ENCODE data around the gene PSMD6.

DNA sequence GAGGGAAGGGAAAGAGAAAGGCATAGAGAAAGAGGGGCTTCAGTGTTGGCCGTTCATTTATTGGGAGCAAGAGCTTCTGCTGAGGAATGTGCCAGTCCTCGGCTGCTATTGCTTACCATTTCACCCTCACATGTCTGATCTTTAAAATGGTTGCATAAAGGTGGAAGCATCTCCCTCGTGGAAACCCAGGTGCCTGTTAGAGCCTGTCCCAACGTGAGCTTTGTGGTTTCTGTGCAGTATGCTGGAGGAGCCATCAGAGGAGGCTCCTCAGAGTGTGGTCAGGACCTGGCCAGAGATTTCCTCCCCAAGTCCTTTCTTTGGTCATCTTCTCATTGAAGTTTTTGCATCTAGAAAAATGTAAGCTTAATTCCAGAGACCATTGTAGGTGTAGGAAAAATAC, 34.4 kb downstream of the PSMD6 start:
- TF ChIP-seq, protein P1, sequence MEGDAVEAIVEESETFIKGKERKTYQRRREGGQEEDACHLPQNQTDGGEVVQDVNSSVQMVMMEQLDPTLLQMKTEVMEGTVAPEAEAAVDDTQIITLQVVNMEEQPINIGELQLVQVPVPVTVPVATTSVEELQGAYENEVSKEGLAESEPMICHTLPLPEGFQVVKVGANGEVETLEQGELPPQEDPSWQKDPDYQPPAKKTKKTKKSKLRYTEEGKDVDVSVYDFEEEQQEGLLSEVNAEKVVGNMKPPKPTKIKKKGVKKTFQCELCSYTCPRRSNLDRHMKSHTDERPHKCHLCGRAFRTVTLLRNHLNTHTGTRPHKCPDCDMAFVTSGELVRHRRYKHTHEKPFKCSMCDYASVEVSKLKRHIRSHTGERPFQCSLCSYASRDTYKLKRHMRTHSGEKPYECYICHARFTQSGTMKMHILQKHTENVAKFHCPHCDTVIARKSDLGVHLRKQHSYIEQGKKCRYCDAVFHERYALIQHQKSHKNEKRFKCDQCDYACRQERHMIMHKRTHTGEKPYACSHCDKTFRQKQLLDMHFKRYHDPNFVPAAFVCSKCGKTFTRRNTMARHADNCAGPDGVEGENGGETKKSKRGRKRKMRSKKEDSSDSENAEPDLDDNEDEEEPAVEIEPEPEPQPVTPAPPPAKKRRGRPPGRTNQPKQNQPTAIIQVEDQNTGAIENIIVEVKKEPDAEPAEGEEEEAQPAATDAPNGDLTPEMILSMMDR (IDR thresholded peaks at IDR 0.05) = no peak
- TF ChIP-seq EP300 (IDR thresholded peaks at IDR 0.05; ENCODE audit: low read depth) = no peak
- TF ChIP-seq POLR2AphosphoS5 (IDR thresholded peaks at IDR 0.05) = no peak
